ENCODE data around the gene NCAPD3. TPM values are rescaled to one million over a fixed set of nuclear protein-coding genes. Genes with fewer than 3 reads are reported as not detected.

Gene NCAPD3
- total and polyA plus RNA-seq, 2 of the 13 experiments (the other 11 are each of a cell fraction or from before 2014, with no cell fraction given), result 20.7 to 25.6 TPM

GRCh38 chr11:134273317-134273712, 49.5 kb upstream of the NCAPD3 start:
- ChIA-PET CTCF (ENCODE audit: low intra/inter-chr PET ratio, low total read pairs) (no interaction called here), POLR2A (interaction anchor here (1.3 kb wide), 1 partner anchor 49 kb away, joined by 4 read pairs; the partner anchor contains the start of genes NCAPD3 and VPS26B)
- DNase-seq (ENCODE audit: low spot score) (no peak), FAIRE-seq (no peak), ATAC-seq (no peak)
- intact Hi-C loops (cut with micrococcal nuclease; ENCODE audit: unreplicated experiment), result no loop called here
- BruUV-seq (replicated peaks), result no TSS peak
- Histone ChIP-seq H3K36me3 (replicated peaks in 1 of 2; ENCODE audit: control insufficient read depth in 1 of 2, insufficient read depth in 2 of 2, low read length in 2 of 2) (no peaks in the 10 kb centered on the region), H4K20me1 (ENCODE audit: insufficient read depth, low read length) (no peaks in the 10 kb centered on the region), H3K4me1 (ENCODE audit: insufficient read depth, low read length) (peaks cover 20% of the 10 kb centered on the region), H3K4me2 (ENCODE audit: low read depth, low read length) (no peak overlapping the region), H2AFZ (ENCODE audit: low read length) (no peak overlapping the region), H3K79me2 (ENCODE audit: insufficient read depth, low read length) (no peaks in the 10 kb centered on the region), H3K9me3 (ENCODE audit: low read length) (no peaks in the 10 kb centered on the region), H3K9ac (ENCODE audit: insufficient read depth, low read depth, low read length) (no peak overlapping the region), H3K4me3 (replicated peaks in 1 of 3; ENCODE audit: insufficient read depth in 1 of 3, low read depth in 2 of 3, low read length in 3 of 3) (no peak overlapping the region), H3K27me3 (ENCODE audit: control insufficient read depth in 1 of 2, insufficient read depth in 2 of 2, low read length in 2 of 2) (peaks cover 6 to 50% of the 10 kb centered on the region in 2 experiments), H3K27ac (ENCODE audit: extremely low read length, insufficient read depth, low read length) (no peak overlapping the region)
- WGBS (ENCODE audit: low lambda C conversion rate), result 67% methylated on average over 3 of the region's 3 CpGs
- in situ Hi-C loops (cut with HindIII; ENCODE audit: extremely low pct_ligation_motif_present, low pct_unique_long_range_greater_than_20kb), result no loop called here
- TF ChIP-seq REXO4 (CRISPR knock-in tag; IDR thresholded peaks at IDR 0.05; ENCODE audit: borderline replicate concordance), result no peak
- TF ChIP-seq POGK (CRISPR knock-in tag; conservative IDR thresholded peaks at IDR 0.05), result no peak
- TF ChIP-seq ZNF253 (CRISPR knock-in tag; IDR thresholded peaks at IDR 0.05; ENCODE audit: borderline replicate concordance), result no peak

- intact Hi-C loops (cut with micrococcal nuclease; ENCODE audit: unreplicated experiment) (no loop called here), in situ Hi-C loops (cut with HindIII; ENCODE audit: extremely low pct_ligation_motif_present, low pct_unique_long_range_greater_than_20kb) (no loop called here)
- Histone ChIP-seq H3K79me2 (ENCODE audit: insufficient read depth, low read length) (no peaks in the 10 kb centered on the region), H3K27ac (ENCODE audit: extremely low read length, insufficient read depth, low read length) (no peak overlapping the region), H4K20me1 (ENCODE audit: insufficient read depth, low read length) (no peaks in the 10 kb centered on the region), H3K9ac (ENCODE audit: insufficient read depth, low read depth, low read length) (no peak overlapping the region), H3K4me3 (replicated peaks in 1 of 3; ENCODE audit: insufficient read depth in 1 of 3, low read depth in 2 of 3, low read length in 3 of 3) (no peak overlapping the region), H3K4me2 (ENCODE audit: low read depth, low read length) (peak overlapping the region; percentile 18; the same call in 1 of the 2 replicates), H3K27me3 (ENCODE audit: control insufficient read depth in 1 of 2, insufficient read depth in 2 of 2, low read length in 2 of 2) (peaks cover 5 to 44% of the 10 kb centered on the region in 2 experiments), H3K9me3 (ENCODE audit: low read length) (no peaks in the 10 kb centered on the region), H3K4me1 (ENCODE audit: insufficient read depth, low read length) (peaks cover 20% of the 10 kb centered on the region), H2AFZ (ENCODE audit: low read length) (no peak overlapping the region), H3K36me3 (replicated peaks in 1 of 2; ENCODE audit: control insufficient read depth in 1 of 2, insufficient read depth in 2 of 2, low read length in 2 of 2) (no peaks in the 10 kb centered on the region)
- BruUV-seq (replicated peaks), result no TSS peak
- FAIRE-seq (peak; percentile 93), ATAC-seq (peak; percentile 85), DNase-seq (ENCODE audit: low spot score) (peak; percentile 87)
- CTCF ChIA-PET (ENCODE audit: low intra/inter-chr PET ratio, low total read pairs), result no interaction called here
- 24% methylated on average over 18 of the region's 18 CpGs for WGBS (ENCODE audit: low lambda C conversion rate)
- POLR2A ChIA-PET, result interaction anchor here (0.9 kb wide), 1 partner anchor 48 kb away, joined by 3 read pairs; the partner anchor contains the start of gene VPS26B
- TF ChIP-seq KDM5A (IDR thresholded peaks at IDR 0.05; ENCODE audit: borderline replicate concordance, low read length) (no peak), ZNF644 (CRISPR knock-in tag; IDR thresholded peaks at IDR 0.05; ENCODE audit: low read depth) (0 out of 2 replicates have a peak, but pooled peaks have one; percentile 34), ZEB1 (IDR thresholded peaks at IDR 0.05; ENCODE audit: insufficient replicate concordance, low read depth) (no peak), PAF1 (CRISPR knock-in tag; IDR thresholded peaks at IDR 0.05) (no peak), TFDP2 (CRISPR knock-in tag; IDR thresholded peaks at IDR 0.05) (peak; percentile 61; the same call in 1 of the 2 replicates), TEAD3 (CRISPR knock-in tag; optimal IDR thresholded peaks at IDR 0.05; ENCODE audit: borderline replicate concordance) (peak; percentile 79), REPIN1 (CRISPR knock-in tag; IDR thresholded peaks at IDR 0.05; ENCODE audit: borderline replicate concordance, low read depth) (peak; percentile 27; the same call in 1 of the 2 replicates), E2F2 (CRISPR knock-in tag; IDR thresholded peaks at IDR 0.05; ENCODE audit: borderline replicate concordance) (no peak), YEATS2 (CRISPR knock-in tag; IDR thresholded peaks at IDR 0.05; ENCODE audit: borderline replicate concordance) (peak; percentile 61; the same call in 1 of the 2 replicates)
Measured at GRCh38 chr11:134272381-134273316, 48.9 kb upstream of the NCAPD3 start.
